ENCODE results near the gene SKI. TPM values are rescaled to one million over a fixed set of nuclear protein-coding genes. Genes with fewer than 3 reads are reported as not detected.

SKI gene
- total and polyA plus RNA-seq, 9 of the 15 experiments (the other 6 are each of a cell fraction or from before 2014, with no cell fraction given) = 0.10 to 60.5 (median 4.6) TPM

GRCh38 chr1:2271211-2271721 is 43.1 kb downstream of the SKI start:
- H4K20me1 ChIP-seq (replicated peaks; ENCODE audit: control insufficient read depth, insufficient read depth, low read length) = peaks cover 53% of the 10 kb centered on the region
- no peak overlapping the region for H2AFZ ChIP-seq (ENCODE audit: low read depth, low read length)
- ATAC-seq (no peak), FAIRE-seq (no peak), DNase-seq (ENCODE audit: extremely low read depth in 1 of 4, low spot score in 3 of 4) (no peak)
- CTCF ChIA-PET (ENCODE audit: low intra/inter-chr PET ratio) = no interaction called here
- H3K4me3 ChIP-seq = no peak overlapping the region
- H3K9me1 ChIP-seq (ENCODE audit: control insufficient read depth, insufficient read depth, low read length) = peaks cover 20% of the 10 kb centered on the region
- peaks cover 24 to 85% of the 10 kb centered on the region in 2 experiments for H3K4me1 ChIP-seq (replicated peaks in 1 of 2; ENCODE audit: control insufficient read depth in 2 of 2, insufficient read depth in 2 of 2, low read length in 2 of 2)
- H3K79me2 ChIP-seq (ENCODE audit: control insufficient read depth, insufficient read depth, low read length) = peaks cover 97% of the 10 kb centered on the region
- no peaks in the 10 kb centered on the region for H3K27me3 ChIP-seq (ENCODE audit: control insufficient read depth in 2 of 2, insufficient read depth in 2 of 2, low read length in 2 of 2)
- in situ Hi-C loops (cut with MboI) = no loop called here
- TF ChIP-seq ZNF395 (CRISPR knock-in tag; IDR thresholded peaks at IDR 0.05) (no peak), E2F8 (IDR thresholded peaks at IDR 0.05; ENCODE audit: low read depth, partially characterized antibody) (no peak), PCBP1 (IDR thresholded peaks at IDR 0.05; ENCODE audit: low read depth, low read length, poor library complexity, severe bottlenecking) (peak; percentile 38)
- TF ChIP-seq, protein P1, sequence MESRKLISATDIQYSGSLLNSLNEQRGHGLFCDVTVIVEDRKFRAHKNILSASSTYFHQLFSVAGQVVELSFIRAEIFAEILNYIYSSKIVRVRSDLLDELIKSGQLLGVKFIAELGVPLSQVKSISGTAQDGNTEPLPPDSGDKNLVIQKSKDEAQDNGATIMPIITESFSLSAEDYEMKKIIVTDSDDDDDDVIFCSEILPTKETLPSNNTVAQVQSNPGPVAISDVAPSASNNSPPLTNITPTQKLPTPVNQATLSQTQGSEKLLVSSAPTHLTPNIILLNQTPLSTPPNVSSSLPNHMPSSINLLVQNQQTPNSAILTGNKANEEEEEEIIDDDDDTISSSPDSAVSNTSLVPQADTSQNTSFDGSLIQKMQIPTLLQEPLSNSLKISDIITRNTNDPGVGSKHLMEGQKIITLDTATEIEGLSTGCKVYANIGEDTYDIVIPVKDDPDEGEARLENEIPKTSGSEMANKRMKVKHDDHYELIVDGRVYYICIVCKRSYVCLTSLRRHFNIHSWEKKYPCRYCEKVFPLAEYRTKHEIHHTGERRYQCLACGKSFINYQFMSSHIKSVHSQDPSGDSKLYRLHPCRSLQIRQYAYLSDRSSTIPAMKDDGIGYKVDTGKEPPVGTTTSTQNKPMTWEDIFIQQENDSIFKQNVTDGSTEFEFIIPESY (CRISPR knock-in tag; IDR thresholded peaks at IDR 0.05) = peak; percentile 31; the same call in 1 of the 2 replicates
- no TSS peak for BruUV-seq (replicated peaks)
- no peaks in the 10 kb centered on the region for H3K9me3 ChIP-seq (replicated peaks; ENCODE audit: control insufficient read depth, insufficient read depth, low read depth, low read length)
- WGBS (ENCODE audit: insufficient coverage, low coverage, missing lambda C conversion rate) = 81% methylated on average over 23 of the region's 25 CpGs
- intact Hi-C loops (cut with micrococcal nuclease) = no loop called here
- H3K9ac ChIP-seq (ENCODE audit: insufficient read depth in 1 of 2, low read depth in 2 of 2, low read length in 2 of 2) = peak overlapping the region in 1 of 2 experiments; percentile 81; a peak in 2 of 4 replicates
- H3K4me2 ChIP-seq (ENCODE audit: insufficient read depth, low read length) = no peak overlapping the region
- no peaks in the 10 kb centered on the region; the same call in 2 of the 3 replicates for H3K36me3 ChIP-seq (ENCODE audit: control insufficient read depth, insufficient read depth, low read length)
- POLR2A ChIA-PET = no interaction called here
- no peak overlapping the region for H3K27ac ChIP-seq (ENCODE audit: extremely low read depth, low read depth, low read length)

All from K562 (cell line).